NCI-H1048 (cell line): ENCODE results near the gene PDIA2.

ENCODE experiments used
- DNase-seq: peaks from one replicate; lab custom pipeline; 2025; lab: John Stamatoyannopoulos, UW

PDIA2 gene

DNA sequence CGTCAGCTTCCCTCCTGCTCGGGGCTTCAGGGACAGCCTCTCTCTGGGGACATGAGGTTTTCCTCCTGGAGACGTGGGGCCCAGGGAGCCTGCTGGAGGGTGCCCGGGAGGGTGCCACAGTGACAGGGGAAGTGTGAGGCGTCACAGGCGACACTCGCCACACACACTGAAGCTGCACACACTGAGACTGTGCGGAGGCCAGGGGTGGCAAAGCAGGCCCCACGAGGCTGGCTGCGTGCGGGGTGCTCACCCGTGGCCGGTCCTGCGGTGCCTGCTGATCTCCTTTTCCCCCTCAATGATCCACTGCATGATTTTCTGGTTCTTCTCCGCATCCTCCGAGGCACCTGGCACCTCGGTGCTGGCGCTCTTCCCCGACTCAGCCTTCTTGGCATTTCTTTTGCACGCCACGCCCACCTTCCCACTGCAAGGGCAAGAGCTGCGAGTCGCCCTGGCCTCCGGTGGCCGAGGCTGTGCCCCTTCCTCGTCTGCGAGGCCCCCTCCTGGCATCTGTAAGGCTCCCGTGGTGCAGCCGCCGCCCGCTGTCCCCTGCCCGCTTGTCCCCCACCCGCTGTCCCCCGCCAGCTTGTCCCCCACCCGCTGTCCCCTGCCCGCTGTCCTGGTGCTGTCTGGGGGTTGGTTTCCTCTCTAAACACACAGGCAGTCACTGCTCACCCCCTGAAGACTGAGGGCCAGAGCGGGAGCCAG, 14.0 kb downstream of the PDIA2 start:
- DNase-seq = no peak

DNA sequence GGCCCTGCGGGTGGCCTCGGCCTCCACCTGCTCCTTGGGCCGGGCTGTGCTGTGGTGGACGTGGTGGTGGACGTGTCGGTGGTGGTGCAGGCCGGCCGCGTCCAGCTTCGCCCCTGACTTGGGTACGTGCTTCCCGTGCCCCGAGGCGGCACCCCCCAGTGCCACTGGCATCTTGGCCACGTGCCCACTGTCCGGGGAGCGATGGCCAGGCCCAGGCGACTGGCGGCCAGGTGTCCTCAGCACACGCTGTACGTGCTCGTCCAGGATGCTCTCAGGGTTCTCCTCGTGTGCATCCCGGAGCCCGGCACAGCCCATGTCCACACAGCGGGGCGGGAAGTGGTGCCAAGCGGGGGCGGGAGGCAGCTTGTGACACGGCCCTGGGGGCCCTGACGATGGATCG, 14.9 kb downstream of the PDIA2 start:
- DNase-seq = no peak

DNA sequence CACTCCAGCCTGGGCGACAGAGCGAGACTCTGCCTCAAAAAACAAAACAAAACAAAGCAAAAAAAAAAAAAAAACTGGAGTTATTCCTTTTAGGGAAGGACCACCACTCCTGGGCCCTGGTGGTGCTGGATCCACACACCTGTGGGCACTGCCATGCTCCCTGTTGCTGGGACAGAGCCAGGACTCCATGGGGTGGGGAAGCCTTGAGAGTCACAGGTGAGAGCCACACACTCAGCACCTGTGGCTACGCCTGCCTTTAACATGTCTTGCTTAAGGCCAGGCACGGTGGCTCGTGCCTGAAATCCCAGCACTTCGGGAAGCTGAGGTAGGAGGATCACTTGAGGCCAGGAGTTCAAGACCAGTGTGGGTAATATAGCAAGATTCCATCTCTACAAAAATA, 18.3 kb downstream of the PDIA2 start:
- DNase-seq = no peak

DNA sequence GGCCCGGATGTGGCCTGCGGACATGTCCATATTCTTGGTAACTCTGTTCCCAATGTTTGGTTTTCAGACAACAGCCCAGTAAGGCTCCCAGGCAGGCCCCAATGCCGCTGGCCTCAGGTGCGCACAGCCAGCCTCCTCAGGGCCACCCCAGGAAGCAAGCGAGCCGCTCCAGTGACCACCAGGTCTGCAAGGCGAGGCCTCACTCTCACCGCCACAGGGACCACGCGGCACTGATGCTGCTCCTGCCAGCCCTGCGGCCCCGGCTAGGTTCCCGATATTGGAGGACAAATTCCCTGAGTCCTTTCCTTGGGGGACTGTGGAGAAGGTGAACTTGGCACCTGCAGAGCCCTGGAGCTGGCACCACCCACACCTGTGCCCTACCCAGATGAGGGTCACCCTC, 19.0 kb downstream of the PDIA2 start:
- no peak for DNase-seq

DNA sequence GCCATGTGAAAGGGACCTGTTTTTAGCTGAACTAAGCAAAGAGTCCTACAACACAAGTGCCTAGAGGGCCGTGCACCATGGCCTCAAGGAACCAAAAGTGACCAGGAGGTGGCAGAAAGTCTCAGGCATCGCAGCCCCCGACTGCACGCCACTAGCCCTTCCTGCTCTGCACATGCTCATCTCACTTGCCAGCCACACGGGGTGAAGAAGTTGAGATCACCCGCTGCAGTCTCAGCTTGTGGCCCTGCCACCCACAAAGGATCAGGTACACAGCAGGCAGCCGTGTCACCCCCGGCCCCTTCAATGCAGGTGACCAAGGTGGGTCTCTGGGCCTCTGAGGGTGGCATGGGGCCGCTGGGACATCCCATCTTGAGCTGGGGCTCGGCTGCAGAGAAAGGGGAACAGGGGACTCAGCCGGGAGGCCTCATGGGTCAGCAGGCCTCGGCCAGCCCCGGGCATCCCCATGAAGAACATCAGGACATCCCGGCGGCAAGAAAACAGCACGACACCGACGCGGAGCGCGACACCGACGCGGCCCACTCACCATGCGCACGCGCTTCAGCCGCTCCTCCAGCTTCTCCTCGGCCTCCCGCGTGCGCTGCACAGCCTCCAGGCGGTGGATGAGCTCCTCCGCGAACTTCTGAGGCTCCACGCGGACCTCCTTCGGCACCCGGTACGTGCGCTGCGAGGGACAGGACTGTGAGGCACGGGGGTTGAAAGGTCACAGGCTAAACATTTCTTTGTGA, 21.0 kb downstream of the PDIA2 start:
- no peak for DNase-seq

DNA sequence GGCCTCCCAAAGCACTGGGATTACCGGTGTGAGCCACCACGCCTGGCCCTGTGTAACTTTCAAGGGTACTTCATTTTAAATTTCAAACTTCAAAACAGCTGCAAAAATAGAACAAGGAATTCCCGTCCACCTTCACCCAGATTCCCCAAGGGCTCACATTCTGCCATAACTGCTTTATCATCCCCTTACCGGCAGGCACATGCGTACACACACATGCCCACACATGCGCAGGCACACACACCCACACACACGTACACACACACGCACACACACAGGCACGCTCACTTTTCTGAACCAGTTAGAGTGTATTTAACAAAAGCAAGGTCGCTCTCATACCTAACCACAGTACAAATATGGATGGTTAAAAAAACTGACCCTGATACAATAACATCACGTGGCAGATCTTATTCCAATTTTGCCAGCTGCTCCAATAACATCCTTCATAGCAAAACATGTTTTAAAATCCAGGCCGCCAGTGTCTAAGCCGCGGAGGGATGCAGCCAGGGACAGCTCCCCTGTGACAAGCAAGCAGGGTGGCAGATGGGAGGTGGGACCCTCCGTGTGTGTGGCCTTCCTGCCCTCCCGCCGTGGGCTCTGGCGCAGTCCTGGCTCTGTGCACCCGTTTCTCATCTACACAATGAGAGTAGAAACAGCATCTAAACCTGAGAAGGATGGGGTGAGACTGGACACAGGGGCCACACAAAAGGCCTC, 23.1 kb downstream of the PDIA2 start:
- no peak for DNase-seq

DNA sequence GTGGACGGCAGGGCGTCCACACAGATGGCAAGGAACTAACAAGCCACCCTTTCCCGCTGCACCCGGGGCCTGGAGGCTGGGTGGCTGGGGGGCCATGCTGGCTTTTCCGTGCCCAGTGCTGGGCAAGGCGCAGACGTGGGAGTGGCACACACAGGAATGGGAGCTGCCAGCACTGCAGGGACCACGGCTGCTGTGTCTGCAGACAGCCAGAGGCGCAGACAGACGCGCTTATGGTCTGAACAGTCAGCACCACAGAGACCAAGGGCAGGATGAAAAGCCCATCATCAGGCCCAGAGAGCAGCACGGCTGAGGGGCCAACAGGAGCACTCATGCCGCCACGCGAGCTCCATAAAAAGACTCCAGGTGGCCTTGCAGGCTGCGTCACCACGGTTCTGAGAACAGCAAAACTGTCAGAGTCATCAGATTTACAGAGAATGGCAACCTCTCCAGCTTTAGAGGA, 24.0 kb downstream of the PDIA2 start:
- no peak for DNase-seq

DNA sequence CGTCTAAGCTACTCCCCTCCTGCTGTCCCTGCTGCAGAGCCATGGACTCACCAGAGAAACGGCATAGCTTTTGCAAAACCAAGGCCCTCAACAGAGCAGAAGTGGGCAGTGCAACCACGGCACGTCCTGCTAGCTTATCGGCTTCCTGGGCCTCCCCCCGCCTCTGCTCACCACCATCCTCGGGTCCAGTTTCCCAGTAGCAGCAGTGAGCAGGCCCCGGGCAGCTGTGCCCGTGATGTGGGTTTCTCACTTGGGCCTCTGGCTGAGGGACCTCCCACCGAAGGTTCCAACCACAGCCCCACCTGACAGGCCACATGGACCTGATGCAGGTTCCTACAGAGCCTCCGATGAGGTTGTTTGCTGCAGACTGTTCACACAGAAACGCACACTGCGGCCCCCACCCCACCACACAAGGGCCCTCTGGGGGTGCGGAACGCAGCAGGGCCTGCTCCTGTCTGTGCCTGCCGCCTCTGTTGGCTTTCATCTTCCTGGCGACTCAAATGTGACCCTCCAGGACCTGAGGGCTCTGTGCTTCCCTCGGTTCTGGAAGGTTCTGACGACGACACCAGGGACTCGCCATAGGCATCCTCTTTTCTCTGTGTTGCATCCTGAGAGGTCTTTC, 24.8 kb downstream of the PDIA2 start:
- no peak for DNase-seq

DNA sequence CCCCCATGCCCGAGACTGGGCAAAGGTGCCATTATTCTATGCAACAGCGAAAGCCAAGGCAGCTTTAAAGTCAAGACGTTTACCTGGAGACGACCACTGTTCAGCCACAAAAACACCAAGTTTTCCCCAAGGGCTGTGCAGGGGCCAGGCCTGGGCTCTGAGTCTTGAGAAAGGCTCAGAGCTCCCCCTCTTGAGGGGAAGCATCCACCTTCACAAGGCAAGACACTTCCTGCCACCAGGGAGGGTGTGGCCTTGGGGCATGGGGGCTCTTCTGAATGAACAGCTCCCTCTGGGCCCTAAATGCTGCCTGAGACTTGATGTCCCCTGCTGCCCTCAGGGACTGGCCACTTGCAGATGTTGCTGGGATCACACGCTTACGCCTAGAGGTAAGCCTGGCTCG, 26.5 kb downstream of the PDIA2 start:
- no peak for DNase-seq

DNA sequence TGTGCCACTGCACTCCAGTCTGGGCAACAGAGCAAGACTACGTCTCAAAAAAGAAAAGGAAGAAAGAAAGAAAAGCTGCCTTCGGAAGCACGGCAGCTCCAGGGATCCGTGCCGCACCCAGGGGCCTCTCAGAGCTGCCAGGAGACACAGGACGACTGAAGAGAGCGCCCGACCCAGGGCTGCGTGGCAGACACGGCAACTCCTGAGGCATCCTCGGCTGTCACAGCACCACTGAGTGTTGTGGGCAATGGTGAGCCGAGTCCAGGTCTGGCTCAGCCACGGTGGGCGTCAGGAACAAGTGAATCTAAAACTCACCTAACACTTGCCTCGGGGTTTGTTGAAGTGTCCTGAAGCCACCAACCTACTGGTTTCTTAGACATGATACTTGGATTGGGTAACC, 28.8 kb downstream of the PDIA2 start:
- no peak for DNase-seq

DNA sequence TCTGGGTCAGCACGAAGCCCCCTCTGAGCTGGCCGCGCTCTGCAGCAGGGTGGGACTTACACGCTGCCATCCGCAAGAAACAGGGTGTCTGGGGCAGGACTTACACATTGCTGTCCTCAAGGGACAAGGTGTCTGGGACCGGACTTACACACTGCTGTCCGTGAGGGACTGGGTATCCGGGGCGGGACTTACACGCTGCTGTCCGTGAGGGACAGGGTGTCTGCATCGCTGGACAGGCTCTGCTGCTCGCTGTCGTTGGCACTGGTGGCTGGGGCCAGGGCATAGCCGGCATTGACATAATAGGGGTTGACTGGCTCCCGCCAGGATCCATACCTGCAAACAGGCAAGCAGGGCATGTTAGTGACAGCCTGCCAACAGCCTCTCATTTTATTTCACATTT, 31.4 kb downstream of the PDIA2 start:
- DNase-seq = no peak

DNA sequence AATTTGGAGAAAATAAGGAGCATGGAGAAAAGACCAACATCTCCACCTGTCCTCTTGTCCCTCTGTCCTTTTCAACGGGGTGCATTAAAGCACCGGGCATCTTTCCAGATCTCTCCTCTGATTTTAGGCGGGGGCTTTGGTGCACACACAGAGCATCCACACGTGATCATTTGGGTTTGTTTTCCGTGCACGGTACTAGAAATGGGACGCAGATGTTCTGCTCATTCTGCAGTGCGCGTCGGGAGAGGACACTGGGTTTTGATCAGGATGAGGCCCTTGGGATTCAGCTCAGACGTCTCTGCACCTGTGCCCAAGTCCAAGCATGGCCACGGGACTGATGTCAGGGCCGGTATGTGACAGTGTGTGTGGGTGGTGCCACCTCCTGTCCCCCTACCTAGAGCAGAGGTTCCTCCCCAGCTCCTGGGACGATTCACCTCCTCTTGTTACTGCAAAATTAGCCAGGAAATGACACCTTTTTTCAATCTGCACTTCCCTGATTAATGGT, 31.9 kb downstream of the PDIA2 start:
- no peak for DNase-seq

DNA sequence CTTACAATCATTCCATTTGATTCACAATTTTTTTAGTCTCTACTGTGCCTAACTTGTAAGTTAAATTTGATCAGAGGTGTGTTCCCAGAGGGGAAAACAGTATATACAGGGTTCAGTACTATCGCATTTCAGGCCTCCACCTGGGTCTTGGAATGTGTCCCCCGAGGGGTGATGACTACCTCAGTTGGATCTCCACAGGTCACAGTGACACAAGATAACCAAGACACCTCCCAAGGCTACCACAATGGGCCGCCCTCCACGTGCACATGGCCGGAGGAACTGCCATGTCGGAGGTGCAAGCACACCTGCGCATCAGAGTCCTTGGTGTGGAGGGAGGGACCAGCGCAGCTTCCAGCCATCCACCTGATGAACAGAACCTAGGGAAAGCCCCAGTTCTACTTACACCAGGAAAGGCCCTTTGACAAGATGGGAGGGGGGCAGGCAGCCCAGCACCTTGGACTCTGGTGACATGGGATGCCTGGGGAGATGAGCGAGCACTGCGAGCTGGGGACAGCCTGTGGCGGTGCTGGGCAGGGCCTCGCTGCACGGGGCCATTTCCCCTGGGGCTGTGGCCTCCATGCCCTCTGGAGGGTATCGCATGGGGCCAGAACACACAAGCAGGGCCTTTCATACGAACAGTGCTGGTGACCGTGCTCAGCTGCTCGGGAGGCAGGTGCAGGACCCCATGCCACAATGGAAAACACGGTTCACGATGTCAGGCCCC, 33.9 kb downstream of the PDIA2 start:
- no peak for DNase-seq

DNA sequence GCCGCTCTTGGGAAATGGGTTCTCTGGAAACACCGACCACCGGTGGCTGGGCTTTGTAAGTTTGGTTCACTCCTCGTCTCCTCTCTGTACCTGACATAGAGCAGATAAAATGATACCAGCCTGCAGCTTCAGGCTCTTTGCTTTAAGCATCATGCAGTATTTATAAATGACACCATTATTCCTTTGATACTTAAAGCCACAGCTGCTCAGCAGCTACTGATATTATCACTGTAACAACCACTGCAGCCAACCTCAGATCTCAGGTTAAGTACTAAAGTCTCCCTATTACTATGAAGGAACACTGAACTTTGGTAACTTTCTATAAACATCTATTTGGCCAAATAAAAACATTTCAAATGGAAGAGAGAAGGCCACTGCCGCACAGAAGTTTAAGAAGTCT, 34.6 kb downstream of the PDIA2 start:
- no peak for DNase-seq

DNA sequence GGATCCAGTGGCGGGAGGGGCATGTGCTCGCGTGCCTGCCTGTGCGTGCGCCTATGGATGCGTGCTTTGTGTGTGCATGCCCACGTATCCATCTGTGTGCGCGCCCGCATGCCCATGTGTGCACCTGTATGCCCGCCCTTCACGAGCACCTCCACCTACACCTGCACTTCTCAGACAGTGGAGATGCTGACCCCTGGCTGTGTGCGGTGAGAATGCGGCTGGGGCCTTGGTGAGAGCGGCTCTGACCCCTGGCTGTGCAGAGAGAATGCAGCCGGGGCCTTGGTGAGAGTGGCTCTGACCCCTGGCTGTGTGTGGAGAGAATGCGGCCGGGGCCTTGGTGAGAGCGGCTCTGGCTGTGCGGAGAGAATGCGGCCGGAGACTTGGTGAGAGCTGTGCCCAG, 35.7 kb downstream of the PDIA2 start:
- no peak for DNase-seq

DNA sequence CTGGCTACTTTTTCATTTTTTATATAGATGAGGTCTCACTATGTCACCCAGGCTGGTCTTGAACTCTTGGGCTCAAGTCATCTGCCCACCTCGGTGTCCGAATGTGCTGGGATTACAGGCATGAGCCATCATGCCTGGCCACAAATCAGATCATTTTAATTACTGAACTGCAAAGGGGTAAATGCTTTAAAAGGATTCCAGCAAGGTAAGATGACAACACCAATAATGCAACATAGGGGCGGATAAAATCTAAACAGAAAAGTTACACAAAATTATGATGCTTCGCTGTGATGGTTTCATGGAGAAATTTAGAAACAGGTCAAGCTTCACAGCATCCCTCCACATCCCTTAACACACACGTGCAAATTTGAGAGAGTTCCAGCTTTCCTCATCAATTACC, 37.2 kb downstream of the PDIA2 start:
- DNase-seq = no peak

DNA sequence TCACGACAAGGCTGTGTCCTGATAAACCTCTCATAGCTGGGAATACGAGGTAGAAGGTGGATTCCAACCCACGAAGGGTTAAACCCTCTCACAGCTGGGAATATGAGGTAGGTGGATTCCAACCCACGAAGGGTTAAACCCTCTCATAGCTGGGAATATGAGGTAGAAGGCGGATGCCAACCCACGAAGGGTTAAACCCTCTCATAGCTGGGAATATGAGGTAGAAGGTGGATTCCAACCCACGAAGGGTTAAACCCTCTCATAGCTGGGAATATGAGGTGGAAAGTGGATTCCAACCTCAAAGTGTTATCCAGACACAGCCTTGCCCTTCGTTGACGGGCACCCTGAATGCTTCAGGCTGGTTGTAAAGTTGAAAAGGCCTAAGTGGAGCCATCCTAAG, 38.6 kb downstream of the PDIA2 start:
- DNase-seq = no peak

DNA sequence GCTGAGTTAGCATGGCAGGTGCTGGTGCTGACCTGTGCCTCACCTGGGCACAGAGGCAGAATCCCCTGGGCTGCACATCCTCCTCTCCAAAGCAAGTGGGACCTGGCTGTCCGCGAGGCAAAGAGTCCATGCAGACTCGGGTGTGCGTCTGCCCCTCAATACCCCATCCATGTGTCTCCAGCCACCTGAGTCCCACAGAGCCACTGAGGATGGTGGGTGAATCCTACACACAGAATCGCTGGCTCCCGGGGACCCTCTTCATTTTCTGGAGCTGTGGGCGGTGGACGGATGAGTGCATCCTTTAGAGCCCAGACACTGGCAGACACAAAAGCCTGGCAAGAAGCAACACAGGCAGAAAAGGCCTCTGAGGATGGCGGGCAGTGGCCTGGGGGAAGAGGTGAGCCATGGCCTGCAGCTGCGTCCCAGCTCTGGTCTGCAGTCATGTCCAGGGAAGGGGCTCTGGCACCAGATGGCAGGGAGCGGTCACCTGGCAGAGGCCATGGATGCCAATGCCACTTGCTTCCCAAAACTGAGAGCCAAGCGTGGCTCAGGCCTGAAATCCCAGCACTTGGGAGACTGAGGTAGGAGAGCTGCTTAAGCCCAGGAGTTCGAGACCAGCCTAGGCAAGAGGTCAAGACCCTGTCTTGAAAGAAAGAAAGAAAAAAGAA, 39.6 kb downstream of the PDIA2 start:
- no peak for DNase-seq

DNA sequence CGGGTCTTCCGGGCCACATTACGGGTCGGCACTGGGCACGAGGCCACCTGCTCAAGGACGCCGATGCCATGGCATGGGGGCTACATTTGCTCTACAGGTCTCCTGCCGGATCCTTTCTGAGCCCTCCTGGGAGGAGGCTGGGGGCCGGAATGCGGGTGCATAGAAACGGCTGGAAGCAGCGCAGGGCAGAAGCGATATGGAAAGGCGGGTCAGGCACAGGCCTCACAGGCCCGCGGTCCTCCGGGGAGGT, 41.2 kb downstream of the PDIA2 start:
- DNase-seq = no peak

DNA sequence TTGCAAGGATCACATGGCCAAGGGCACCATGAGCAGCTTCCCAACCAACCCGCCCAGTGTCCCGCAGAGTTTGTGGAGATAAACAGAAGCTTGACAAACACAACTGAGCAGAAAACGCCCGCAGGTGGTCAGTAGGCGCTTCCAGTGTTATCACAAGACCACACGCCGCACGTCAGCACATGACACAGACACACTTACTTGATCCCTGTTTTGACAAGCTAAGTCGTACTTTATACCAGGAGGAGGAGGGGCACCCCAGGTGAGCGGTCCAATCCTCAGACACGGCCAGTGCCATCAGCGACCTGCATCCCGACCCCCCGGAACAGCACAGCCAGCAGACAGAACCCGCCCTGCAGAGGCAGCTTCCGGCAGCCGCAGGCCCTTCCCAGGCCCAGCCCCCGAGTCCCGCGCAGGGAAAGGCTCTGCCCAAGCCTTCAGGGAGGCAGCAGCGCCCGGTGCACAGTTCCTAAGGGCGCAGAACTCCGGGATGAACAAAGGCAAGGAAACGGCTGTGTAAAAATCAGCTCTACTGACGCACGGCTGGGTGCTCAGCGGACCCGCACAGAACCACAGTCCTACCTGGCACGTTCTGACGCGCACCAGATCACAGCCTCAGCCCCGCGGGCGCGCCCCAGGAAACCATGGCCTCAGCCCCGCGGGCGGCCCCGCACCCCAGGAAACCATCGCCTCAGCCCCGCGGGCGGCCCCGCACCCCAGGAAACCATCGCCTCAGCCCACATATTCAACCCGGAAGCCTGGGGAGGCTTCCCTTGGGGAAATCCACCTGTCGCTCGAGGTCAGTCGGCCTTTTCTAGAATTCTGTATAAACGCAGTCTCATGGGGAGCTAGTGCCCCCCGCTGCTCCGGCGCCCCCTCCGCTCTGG, 41.7 kb downstream of the PDIA2 start:
- no peak for DNase-seq
